Renal cortical epithelial cell (primary cell): ENCODE results near the gene ANP32D. TPM values are rescaled to one million over a fixed set of nuclear protein-coding genes. Genes with fewer than 3 reads are reported as not detected.
"Not testable (repeated sequence)": the region's sequence is repeated elsewhere in the genome, so short reads cannot be mapped to it uniquely, and the experiment has no call there.

Experiments used
- DNase-seq: peaks from one replicate; pipeline ENCODE4 v3.0.0-alpha.2; 2011; ENCODE audit warnings: low read depth
- total RNA-seq: library from RNA; depleted of rRNA; stranded (reverse); fragments of >200 nt; gene quantifications from 2 replicates; pipeline ENCODE4 v1.2.3, GENCODE V29; 2014

ANP32D gene
- total RNA-seq = not detected in 2 replicates

DNA sequence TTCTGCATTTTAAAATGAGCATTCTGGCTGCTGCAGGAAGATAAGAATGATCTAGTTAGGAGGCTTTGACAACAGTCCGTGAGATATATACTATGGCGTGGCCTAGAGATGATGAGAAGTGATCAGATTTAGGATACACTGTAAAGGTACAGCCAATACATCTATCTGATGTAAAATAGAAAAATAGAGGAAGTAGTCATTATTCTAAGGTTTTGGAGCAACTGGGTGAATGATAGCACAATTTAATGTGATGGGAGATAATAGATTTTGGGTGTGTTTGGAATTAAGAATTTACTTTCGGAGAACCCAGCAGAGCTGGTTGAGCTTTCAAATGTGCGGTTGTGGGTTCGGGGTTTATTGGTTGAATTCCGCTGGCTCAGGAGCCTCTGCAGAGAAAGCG is at the start of gene ANP32D:
ANP32D (plus strand) TSS at position 301 of the 400 bp plus-strand sequence. CDS start 106 bp downstream, outside the sequence.
- no peak for DNase-seq

DNA sequence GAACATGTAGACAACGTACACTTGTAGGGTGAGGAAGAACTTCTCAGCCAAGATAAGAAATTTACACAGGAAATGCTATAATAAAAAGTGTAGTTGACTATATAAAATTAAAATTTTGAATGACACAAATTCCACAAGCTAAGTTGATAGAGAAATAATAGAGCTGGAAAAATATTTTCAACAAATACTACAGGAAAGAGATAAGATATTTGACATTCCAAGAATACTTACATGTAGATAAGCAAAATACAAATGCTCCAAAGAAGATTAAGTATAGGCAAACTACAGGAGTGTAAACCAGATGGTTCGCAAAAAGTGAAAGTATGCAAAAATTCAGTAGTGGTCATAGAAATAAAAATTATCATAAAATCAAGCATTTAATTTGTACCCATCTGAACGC is 49.2 kb upstream of the ANP32D start:
- no peak for DNase-seq

GRCh38 chr12:48424644-48425043 is 47.7 kb upstream of the ANP32D start:
- no peak for DNase-seq

DNA sequence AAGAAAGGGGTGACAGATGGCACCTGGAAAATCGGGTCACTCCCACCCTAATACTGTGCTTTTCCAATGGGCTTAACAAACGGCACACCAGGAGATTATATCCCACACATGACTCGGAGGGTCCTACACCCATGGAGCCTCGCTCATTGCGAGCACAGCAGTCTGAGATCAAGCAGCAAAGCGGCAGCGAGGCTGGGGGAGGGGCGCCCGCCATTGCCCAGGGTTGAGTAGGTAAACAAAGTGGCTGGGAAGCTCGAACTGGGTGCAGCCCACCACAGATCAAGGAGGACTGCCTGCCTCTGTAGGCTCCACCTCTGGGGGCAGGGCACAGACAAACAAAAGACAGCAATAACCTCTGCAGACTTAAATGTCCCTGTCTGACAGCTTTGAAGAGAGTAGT is 38.3 kb upstream of the ANP32D start:
- not testable (repeated sequence) for DNase-seq

- DNase-seq = no peak
Observed at GRCh38 chr12:48441069-48441468, 31.3 kb upstream of the ANP32D start.

DNA sequence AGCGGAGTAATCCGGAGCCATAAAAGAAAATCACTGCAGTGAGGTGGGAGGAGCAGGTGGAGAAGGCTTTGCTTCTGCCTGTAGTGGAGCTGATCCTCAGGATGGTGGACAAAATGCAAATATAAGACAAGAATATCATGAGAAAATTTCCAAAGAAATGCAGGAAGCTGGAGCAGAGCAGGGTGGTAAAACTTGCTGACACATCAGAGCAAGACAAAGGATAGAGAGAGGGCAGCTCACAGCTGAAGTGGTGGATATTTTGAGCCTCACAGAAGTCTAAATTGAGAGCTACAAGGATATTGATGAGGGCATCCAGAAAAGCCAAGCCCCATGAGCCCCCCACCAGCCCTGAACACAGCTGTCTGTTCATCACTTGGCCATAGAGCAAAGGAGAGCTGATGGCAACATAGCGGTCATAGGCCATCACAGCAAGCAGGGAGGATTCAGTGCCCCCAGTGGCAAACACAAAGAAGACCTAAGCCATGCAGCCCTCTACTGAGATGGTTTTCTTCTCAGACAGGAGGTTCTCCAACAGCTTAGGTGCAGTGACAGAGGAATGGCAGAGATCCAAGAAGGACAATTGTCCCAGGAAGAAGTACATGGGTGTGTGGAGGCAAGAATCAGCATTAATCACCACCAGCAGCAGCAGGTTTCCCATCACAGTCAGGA is 30.0 kb upstream of the ANP32D start:
- DNase-seq = no peak

GRCh38 chr12:48445538-48445937 is 26.8 kb upstream of the ANP32D start:
- no peak for DNase-seq

DNA sequence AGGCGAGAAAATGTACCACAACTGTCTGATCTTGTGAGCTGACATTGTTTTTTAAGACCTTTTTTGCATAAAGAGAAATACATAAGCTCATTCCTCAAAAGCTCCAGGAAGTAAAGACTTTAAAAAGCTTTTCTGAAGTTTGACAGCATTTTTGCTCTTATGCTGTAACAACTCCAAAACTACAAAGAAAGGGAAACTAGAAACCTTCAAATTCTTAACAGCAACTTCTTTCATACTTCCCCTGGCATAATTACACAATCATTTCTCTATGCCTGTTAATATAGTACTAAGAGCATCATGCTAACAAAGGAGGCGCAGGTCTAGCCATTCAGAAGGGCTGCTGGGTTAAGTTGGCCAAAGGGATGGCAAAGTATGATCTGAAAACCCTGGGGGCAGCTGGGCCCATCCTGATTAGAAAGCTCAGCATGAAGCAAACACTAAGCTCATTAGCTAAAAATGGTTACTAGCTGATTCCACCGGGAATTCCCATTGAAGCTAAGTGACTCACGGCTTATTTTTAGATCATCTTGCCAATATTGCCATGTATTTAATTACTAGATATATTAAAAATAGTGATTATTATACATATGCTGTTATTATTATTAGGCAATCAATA is 26.1 kb upstream of the ANP32D start:
- DNase-seq = no peak

DNA sequence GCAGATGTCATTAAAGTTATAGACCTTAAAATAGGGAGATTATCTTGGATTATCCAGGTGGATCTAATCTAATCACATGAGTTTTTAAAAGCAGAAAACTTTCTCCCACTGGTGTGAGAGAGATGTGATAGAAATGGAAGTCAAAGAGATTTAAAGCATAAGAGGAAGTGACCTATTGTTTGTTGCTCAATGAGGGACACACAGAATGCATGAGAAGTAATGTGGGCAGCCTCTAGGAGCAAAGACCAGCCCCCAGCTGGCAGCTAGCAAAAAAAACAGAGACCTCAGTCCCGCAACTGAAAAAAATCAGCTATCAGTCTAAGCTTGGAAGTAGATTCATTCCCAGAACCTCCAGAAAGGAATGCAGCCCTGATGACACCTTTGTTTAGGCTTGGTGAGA is 24.6 kb upstream of the ANP32D start:
- DNase-seq = no peak

- no peak for DNase-seq
Observed at GRCh38 chr12:48451372-48451771, 21.0 kb upstream of the ANP32D start.

DNA sequence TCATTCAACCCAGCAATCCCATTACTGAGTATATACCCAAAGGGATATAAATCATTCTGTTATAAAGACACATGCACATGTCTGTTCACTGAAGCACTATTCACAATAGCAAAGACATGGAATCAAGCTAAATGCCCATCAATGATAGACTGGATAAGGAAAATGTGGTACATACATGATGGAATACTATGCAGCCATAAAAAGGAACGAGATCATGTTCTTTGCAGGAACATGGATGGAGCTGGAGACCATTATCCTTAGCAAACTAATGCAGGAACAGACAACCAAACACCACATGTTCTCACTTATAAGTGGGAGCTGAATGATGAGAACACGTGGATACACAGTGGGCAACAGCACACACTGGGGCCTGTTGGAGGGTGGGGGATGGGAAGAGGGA is 19.4 kb upstream of the ANP32D start:
- not testable (repeated sequence) for DNase-seq

DNA sequence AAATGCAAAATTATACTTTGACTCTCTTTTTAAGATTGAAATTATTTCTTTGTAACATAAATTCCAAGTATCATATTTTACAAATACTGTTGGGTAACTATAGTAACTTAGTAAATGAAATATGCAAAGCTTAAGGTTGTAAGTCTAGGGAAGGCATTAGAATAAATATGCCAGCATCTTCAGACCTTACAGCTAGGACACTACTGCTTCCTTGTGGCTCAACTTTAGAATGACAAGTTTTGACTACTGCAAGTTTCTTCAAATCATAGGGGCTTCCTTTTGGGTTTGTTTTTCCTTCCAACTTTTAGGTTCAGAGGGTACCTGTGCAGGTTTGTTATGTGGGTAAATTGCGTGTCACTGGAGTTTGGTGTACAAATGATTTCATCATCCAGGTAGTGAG is 17.7 kb upstream of the ANP32D start:
- peak; percentile 36 for DNase-seq

- no peak for DNase-seq
Observed at GRCh38 chr12:48455116-48455515, 17.2 kb upstream of the ANP32D start.

DNA sequence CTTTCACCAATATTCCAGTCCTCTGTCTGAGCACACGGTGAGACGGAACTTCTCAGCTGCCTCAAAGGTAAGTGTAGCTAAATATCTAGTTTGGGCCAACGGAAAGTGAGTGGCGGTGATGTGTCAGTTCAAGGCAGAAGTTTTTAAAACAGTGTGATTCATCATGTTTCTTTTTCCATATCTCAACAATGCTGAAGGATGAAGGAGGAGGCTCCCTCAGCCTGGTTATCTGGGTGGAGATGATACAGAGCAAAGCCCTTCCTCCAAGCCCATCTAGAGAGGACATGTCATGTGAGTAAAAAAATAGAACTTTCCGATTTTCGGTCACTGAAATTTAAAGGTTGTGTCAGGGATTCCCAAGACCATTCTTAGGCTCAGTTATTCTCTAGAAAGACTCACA is 13.1 kb upstream of the ANP32D start:
- DNase-seq = no peak

DNA sequence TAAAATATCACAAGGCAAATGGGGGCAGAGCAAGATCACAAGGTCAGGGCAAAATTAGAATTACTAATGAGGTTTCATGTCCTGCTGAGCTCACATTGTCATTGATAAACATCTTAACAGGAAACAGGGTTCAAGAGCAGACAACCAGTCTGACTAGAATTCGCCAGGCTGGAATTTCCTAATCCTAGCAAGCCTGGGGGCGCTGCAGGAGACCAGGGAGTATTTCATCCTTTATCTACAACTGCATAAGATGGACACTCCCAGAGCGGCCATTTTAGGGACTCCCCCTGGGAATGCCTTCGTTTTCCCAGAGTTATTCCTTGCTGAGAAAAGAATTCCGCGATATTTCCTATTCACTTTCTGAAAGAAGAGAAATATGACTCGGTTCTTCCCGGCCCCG is 3.3 kb upstream of the ANP32D start:
- not testable (repeated sequence) for DNase-seq

DNA sequence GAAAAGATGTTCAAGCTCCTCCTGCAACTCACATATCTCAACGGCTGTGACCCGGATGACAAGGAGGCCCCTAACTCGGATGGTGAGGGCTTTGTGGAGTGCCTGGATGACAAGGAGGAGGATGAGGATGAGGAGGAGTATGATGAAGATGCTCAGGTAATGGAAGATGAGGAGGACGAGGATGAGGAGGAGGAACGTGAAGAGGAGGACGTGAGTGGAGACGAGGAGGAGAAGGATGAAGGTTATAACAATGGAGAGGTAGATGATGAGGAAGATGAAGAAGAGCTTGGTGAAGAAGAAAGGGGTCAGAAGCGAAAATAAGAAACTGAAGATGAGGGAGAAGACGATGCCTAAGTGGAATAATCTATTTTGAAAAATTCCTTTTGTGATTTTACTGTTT is 702 bp downstream of the ANP32D start:
- no peak for DNase-seq

DNA sequence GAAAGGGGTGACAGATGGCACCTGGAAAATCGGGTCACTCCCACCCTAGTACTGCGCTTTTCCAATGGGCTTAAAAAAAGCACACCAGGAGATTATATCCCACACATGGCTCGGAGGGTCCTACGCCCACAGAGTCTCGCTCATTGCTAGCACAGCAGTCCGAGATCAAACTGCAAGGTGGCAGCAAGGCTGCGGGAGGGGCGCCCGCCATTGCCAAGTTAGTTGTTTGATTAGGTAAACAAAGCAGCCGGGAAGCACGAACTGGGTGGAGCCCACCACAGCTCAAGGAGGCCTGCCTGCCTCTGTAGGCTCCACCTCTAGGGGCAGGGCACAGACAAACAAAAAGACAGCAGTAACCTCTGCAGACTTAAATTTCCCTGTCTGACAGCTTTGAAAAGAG is 2.1 kb downstream of the ANP32D start:
- DNase-seq = not testable (repeated sequence)

GRCh38 chr12:48482198-48482597 is 9.8 kb downstream of the ANP32D start, which contains the start of gene C12orf54:
Gene C12orf54, plus strand, starts transcription at chr12:48482498. Its CDS starts 799 bp downstream, at chr12:48483297.
- DNase-seq = no peak

- no peak for DNase-seq
Observed at GRCh38 chr12:48482930-48483329, 10.6 kb downstream of the ANP32D start.

- DNase-seq = no peak
Observed at GRCh38 chr12:48486261-48486660, 13.9 kb downstream of the ANP32D start.

DNA sequence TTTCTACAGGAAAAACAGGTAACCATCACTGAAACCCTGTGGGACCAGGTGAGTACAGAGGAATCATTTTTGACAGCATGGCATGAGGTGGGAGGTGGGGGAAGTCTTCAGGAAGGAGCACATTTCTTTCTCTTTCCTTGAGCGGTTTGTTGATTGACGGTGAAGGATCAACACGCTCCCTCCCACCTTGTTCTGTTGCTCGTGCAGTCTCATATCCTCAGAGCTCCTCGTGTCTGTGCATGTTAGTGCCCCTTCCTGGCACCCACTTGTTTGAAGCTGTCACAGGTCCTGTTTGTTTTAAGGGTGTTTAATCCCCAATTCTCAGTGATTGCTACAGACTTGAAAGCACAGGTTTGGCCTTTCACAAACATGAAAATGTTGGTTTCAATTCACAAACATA is 14.3 kb downstream of the ANP32D start:
- DNase-seq = no peak

DNA sequence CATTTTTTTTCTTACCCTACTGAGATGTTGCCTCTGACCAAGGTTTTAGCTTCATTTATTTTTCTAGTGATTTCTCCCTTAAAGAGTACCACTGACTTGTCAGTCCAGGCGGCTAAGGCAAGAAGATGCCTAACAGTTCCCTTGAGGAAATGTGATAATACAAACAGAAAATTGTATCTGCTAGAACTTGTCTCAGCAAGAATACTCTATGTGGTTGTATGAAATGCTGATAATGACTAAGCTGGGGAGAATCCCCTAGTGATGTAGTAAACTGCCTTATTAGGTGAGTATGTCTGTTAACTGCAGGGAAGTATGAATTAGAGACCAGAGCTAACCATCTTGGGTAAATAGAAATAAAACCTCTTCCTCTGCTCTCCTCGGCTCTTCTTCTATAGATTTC is 16.7 kb downstream of the ANP32D start:
- peak; percentile 3 for DNase-seq

- DNase-seq = not testable (repeated sequence)
Observed at GRCh38 chr12:48489456-48489855, 17.1 kb downstream of the ANP32D start.

GRCh38 chr12:48500281-48500680 is 27.9 kb downstream of the ANP32D start:
- DNase-seq = not testable (repeated sequence)
